CD4-positive, alpha-beta T cell (primary cell): ENCODE measurements around the gene REXO5. TPM values are rescaled to one million over a fixed set of nuclear protein-coding genes. Genes with fewer than 3 reads are reported as not detected.

Experiments used
- ATAC-seq: fragments of 200-7000 bp; cut with Tn5 transposase; one replicate; pipeline ENCODE4 v1.10.0; 2022; ENCODE audit warnings: mild to moderate bottlenecking; ENCODE audit not compliant: poor library complexity
- CTCF ChIA-PET: fragments of 350-600 bp; sonication (Branson Sonifier 250); formaldehyde crosslinking; loops from one replicate; lab custom pipeline; 2021; ENCODE audit warnings: antibody characterized with exemption, inconsistent platforms; lab: Charles Lee
- POLR2A ChIA-PET: fragments of 350-600 bp; sonication (Branson Sonifier 250); formaldehyde crosslinking; loops from one replicate; lab custom pipeline; 2021; ENCODE audit warnings: antibody characterized with exemption, inconsistent platforms; lab: Charles Lee
- DNase-seq, 14 experiments: peaks; one replicate each; pipeline ENCODE4 v3.0.0-alpha.2; 2013 to 2020; ENCODE audit warnings: mixed read lengths in 2 of 14
- H3K27ac ChIP-seq, 2 donors: one replicate each; pipeline versions ENCODE4 v1.5.1 to v1.7.0; 2013; ENCODE audit warnings: low read length in 2 of 2, low read depth in 1 of 2, mild to moderate bottlenecking in 1 of 2
- H3K27me3 ChIP-seq, 2 experiments: 1 replicate in 1 of 2; 2 replicates in 1 of 2; pipeline versions ENCODE4 v1.6.1 to v1.7.0; 2013; ENCODE audit warnings: low read length in 2 of 2, control low read depth in 1 of 2, mild to moderate bottlenecking in 1 of 2, moderate library complexity in 1 of 2; ENCODE audit not compliant: insufficient read depth in 2 of 2, control insufficient read depth in 1 of 2
- H3K36me3 ChIP-seq: one replicate; pipeline ENCODE4 v1.6.1; 2013; ENCODE audit warnings: low read length, control low read depth; ENCODE audit not compliant: insufficient read depth
- H3K4me1 ChIP-seq: one replicate; pipeline ENCODE4 v1.6.1; 2013; ENCODE audit warnings: low read length, control low read depth; ENCODE audit not compliant: insufficient read depth
- H3K4me3 ChIP-seq: one replicate; pipeline ENCODE4 v1.5.1; 2013; ENCODE audit warnings: mild to moderate bottlenecking, low read length, moderate library complexity
- H3K9me3 ChIP-seq, 2 experiments: 1 replicate in 1 of 2; 2 replicates in 1 of 2; pipeline versions ENCODE4 v1.6.1 to v1.7.0; 2013; ENCODE audit warnings: low read length in 2 of 2, mild to moderate bottlenecking in 2 of 2, control low read depth in 1 of 2, moderate library complexity in 1 of 2; ENCODE audit not compliant: control insufficient read depth in 1 of 2, insufficient read depth in 1 of 2
- H3K27ac Mint-ChIP-seq: one replicate; pipeline ENCODE4 v1.8.0; 2020; ENCODE audit warnings: mixed read lengths
- H3K27me3 Mint-ChIP-seq: one replicate; pipeline ENCODE4 v1.8.0; 2021; ENCODE audit warnings: mixed read lengths
- H3K36me3 Mint-ChIP-seq: one replicate; pipeline ENCODE4 v1.8.0; 2021; ENCODE audit warnings: low read depth, mixed read lengths
- H3K4me1 Mint-ChIP-seq: one replicate; pipeline ENCODE4 v1.8.0; 2021; ENCODE audit warnings: low read depth, mixed read lengths
- H3K4me3 Mint-ChIP-seq: one replicate; pipeline ENCODE4 v1.8.0; 2020; ENCODE audit warnings: mild to moderate bottlenecking, mixed read lengths
- H3K9me3 Mint-ChIP-seq: one replicate; pipeline ENCODE4 v1.8.0; 2020; ENCODE audit warnings: mixed read lengths
- CTCF ChIP-seq: fragments of 200-600 bp; IDR thresholded peaks from one replicate; pipeline ENCODE4 v1.8.0; 2022; ENCODE audit warnings: antibody characterized with exemption, mild to moderate bottlenecking
- intact Hi-C, 2 experiments: fragments of 100-400 bp; cut with DNase I in 1 of 2; cut with micrococcal nuclease in 1 of 2; formaldehyde crosslinking; loops; one replicate each; pipeline versions ENCODE4 v1.15.1 to v1.9.0; 2023 to 2025; cut with DNase I, micrococcal nuclease
- total RNA-seq, 174 experiments: library from RNA in 2 of 174; stranded (reverse) in 2 of 174; gene quantifications; one replicate each; pipeline ENCODE4 v1.2.3 and lab custom pipeline; 2021 to 2026

REXO5 gene
- total RNA-seq, 2 experiments from 2014 or later = 0.56 TPM; not detected in 1

- Mint-ChIP-seq H3K4me1 (peaks cover 26% of the 10 kb centered on the region), H3K4me3 (no peak overlapping the region), H3K27ac (no peak overlapping the region), H3K9me3 (no peaks in the 10 kb centered on the region), H3K27me3 (no peaks in the 10 kb centered on the region), H3K36me3 (peaks cover 12% of the 10 kb centered on the region)
- ChIA-PET POLR2A (interaction anchor here (2.1 kb wide), 1 partner anchor 9 kb away, joined by 7 read pairs; no protein-coding TSS in a partner anchor), CTCF (no interaction called here)
- Histone ChIP-seq H3K4me1 (peaks cover 2% of the 10 kb centered on the region), H3K36me3 (peaks cover 10% of the 10 kb centered on the region), H3K9me3 (no peaks in the 10 kb centered on the region), H3K4me3 (no peak overlapping the region), H3K27ac (no peak overlapping the region), H3K27me3 (no peaks in the 10 kb centered on the region)
- intact Hi-C loops = no loop called here
- TF ChIP-seq CTCF = no peak
- ATAC-seq = no peak
- DNase-seq = no peak
These were observed 77.4 kb downstream of the REXO5 start for GRCh38 chr16:20883554-20884239.

GRCh38 chr16:20884240-20884556, 77.9 kb downstream of the REXO5 start:
- H3K27ac ChIP-seq = no peak overlapping the region
- H3K27me3 ChIP-seq = no peaks in the 10 kb centered on the region
- peaks cover 2% of the 10 kb centered on the region for H3K4me1 ChIP-seq
- ATAC-seq (no peak), DNase-seq (no peak)
- Mint-ChIP-seq H3K27me3 (no peaks in the 10 kb centered on the region), H3K9me3 (no peaks in the 10 kb centered on the region), H3K36me3 (peaks cover 12% of the 10 kb centered on the region), H3K27ac (no peak overlapping the region), H3K4me3 (no peak overlapping the region), H3K4me1 (peaks cover 21% of the 10 kb centered on the region)
- H3K4me3 ChIP-seq = no peak overlapping the region
- intact Hi-C loops = no loop called here
- TF ChIP-seq CTCF = no peak
- H3K36me3 ChIP-seq = peaks cover 8% of the 10 kb centered on the region
- ChIA-PET POLR2A (interaction anchor here (2.1 kb wide), 1 partner anchor 10 kb away, joined by 7 read pairs; no protein-coding TSS in a partner anchor), CTCF (no interaction called here)
- no peaks in the 10 kb centered on the region for H3K9me3 ChIP-seq

- Mint-ChIP-seq H3K9me3 (no peaks in the 10 kb centered on the region), H3K27ac (no peak overlapping the region), H3K27me3 (no peaks in the 10 kb centered on the region), H3K4me1 (peaks cover 16% of the 10 kb centered on the region), H3K36me3 (peaks cover 17% of the 10 kb centered on the region), H3K4me3 (no peak overlapping the region)
- Histone ChIP-seq H3K36me3 (peaks cover 9% of the 10 kb centered on the region), H3K27me3 (no peaks in the 10 kb centered on the region), H3K9me3 (no peaks in the 10 kb centered on the region), H3K4me1 (peaks cover 2% of the 10 kb centered on the region), H3K4me3 (no peak overlapping the region), H3K27ac (no peak overlapping the region)
- ATAC-seq = no peak
- CTCF ChIA-PET = no interaction called here
- intact Hi-C loops = no loop called here
- DNase-seq = no peak
- no peak for TF ChIP-seq CTCF
- POLR2A ChIA-PET = interaction anchor here (1.1 kb wide), 1 partner anchor 14 kb away, joined by 3 read pairs; the partner anchor contains the start of genes DCUN1D3 and LYRM1
These were observed 80.0 kb downstream of the REXO5 start for GRCh38 chr16:20886320-20886719.
